HFFc6 (cell line): ENCODE data around the gene FGF18. TPM values are rescaled to one million over a fixed set of nuclear protein-coding genes. Genes with fewer than 3 reads are reported as not detected.
A peak's percentile ranks its signal among the peaks of the same experiment; 100 is the strongest.

Source experiments
- DNase-seq: peaks from one replicate; pipeline ENCODE4 v3.0.0-alpha.2; 2018
- H3K27ac Mint-ChIP-seq: 2 replicates; pipeline ENCODE4 v1.8.0; 2020; ENCODE audit warnings: mild to moderate bottlenecking, mixed read lengths
- H3K27me3 Mint-ChIP-seq: 2 replicates; pipeline ENCODE4 v1.8.0; 2021; ENCODE audit warnings: mild to moderate bottlenecking, moderate library complexity, mixed read lengths; ENCODE audit not compliant: insufficient read depth
- H3K36me3 Mint-ChIP-seq: 2 replicates; pipeline ENCODE4 v1.8.0; 2021; ENCODE audit warnings: low read depth, mixed read lengths
- H3K4me1 Mint-ChIP-seq: 2 replicates; pipeline ENCODE4 v1.8.0; 2020; ENCODE audit warnings: low read depth, mixed read lengths
- H3K4me3 Mint-ChIP-seq: 2 replicates; pipeline ENCODE4 v1.8.0; 2020; ENCODE audit warnings: mild to moderate bottlenecking, moderate library complexity, mixed read lengths
- H3K9me3 Mint-ChIP-seq: 2 replicates; pipeline ENCODE4 v1.8.0; 2020; ENCODE audit warnings: mild to moderate bottlenecking, mixed read lengths
- CTCF ChIP-seq: fragments of 200-600 bp; sonication (generic); IDR thresholded peaks from 2 replicates; pipeline ENCODE4 v1.5.0; 2021; ENCODE audit warnings: antibody characterized with exemption, mild to moderate bottlenecking
- total RNA-seq, 6 experiments: library from RNA; stranded (reverse); fragmentation: NEBNext Ultra II Directional; extraction: Animal tissue kit (Norgen Biotek cat#: 25700); gene quantifications; 2 replicates in 1 of 6; 3 replicates in 5 of 6; pipeline ENCODE4 v1.2.3, GENCODE V29; 2021

FGF18 gene
- total RNA-seq, 6 experiments from 2014 or later, result 0.16 to 0.17 TPM; not detected in 4

DNA sequence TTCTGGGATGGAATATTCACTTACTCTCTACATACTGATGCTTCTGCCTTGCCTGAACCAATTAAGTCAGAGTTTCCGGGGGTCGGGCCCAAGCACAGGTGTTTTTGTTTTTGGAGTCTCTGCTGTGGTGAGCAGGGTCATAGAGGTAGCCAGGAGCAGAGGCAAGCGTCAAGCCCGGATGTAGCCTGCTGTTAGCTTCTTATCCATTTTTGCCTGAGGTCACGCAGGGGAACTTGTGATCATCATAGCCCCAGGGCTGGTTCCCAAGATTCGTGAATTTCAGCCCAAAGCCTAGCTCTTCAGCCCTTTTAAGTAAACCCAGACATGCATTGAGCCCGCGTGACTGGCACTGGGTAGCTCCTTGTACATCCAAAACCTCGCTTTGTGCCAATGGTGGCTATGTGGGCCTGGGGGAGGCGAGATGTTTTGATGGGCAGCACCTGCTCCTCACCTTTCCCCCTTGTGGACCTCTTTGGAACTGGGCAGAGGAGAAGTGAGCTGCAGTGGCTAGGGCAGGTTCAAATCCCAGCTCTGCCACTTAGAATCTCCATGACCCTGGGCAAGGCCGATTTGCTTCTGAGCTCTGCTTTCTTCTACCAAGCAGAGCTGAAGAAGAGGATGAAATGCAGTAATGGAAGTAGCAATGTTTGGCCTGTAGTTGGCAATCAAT, 33.7 kb downstream of the FGF18 start:
- H3K36me3 Mint-ChIP-seq, result no peaks in the 10 kb centered on the region
- peaks cover 3% of the 10 kb centered on the region for H3K27me3 Mint-ChIP-seq
- no peak overlapping the region for H3K4me3 Mint-ChIP-seq
- H3K9me3 Mint-ChIP-seq, result no peaks in the 10 kb centered on the region
- no peak for DNase-seq
- peaks cover 14% of the 10 kb centered on the region for H3K4me1 Mint-ChIP-seq
- H3K27ac Mint-ChIP-seq, result no peak overlapping the region
- peak; percentile 32; the same call in 1 of the 2 replicates for TF ChIP-seq CTCF

- TF ChIP-seq CTCF, result no peak
- Mint-ChIP-seq H3K4me3 (no peak overlapping the region), H3K27me3 (peaks cover 3% of the 10 kb centered on the region), H3K9me3 (no peaks in the 10 kb centered on the region), H3K27ac (no peak overlapping the region), H3K36me3 (no peaks in the 10 kb centered on the region), H3K4me1 (peaks cover 14% of the 10 kb centered on the region)
- DNase-seq, result no peak
Observed at GRCh38 chr5:171453988-171454387, 34.5 kb downstream of the FGF18 start.

GRCh38 chr5:171454549-171454948, 35.1 kb downstream of the FGF18 start:
- Mint-ChIP-seq H3K27ac (no peak overlapping the region), H3K9me3 (no peaks in the 10 kb centered on the region)
- DNase-seq, result no peak

DNA sequence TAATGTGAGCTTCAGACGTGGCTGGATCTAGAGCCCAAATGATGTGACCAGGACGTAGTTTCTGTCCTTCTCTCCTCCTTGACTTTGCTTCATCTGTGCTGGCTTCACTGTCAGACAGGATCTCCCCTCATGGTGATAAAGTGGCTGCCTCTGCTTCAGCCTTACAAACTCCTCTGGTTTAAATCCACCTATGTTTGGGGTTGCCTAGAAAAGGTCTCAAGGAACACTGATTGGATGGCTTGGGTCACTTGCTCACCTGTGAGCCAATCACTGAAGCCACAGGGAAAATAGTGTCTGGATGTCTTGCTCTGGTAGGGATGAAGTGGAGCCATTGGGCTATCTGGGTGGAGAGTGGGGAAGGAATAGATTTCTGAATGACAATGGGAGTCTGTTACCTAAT, 36.1 kb downstream of the FGF18 start:
- Mint-ChIP-seq H3K27me3 (peaks cover 3% of the 10 kb centered on the region), H3K27ac (no peak overlapping the region), H3K4me3 (no peak overlapping the region), H3K4me1 (no peaks in the 10 kb centered on the region), H3K36me3 (no peaks in the 10 kb centered on the region), H3K9me3 (no peaks in the 10 kb centered on the region)
- TF ChIP-seq CTCF, result no peak
- DNase-seq, result no peak

More at GRCh38 chr5:171454549-171454948, 35.1 kb downstream of the FGF18 start:
- Mint-ChIP-seq H3K27me3 (peaks cover 3% of the 10 kb centered on the region), H3K4me1 (peaks cover 9% of the 10 kb centered on the region), H3K36me3 (no peaks in the 10 kb centered on the region), H3K4me3 (no peak overlapping the region)
- TF ChIP-seq CTCF, result no peak

GRCh38 chr5:171457208-171457981, 37.9 kb downstream of the FGF18 start:
- no peaks in the 10 kb centered on the region for H3K36me3 Mint-ChIP-seq
- no peaks in the 10 kb centered on the region for H3K4me1 Mint-ChIP-seq
- no peak overlapping the region for H3K27ac Mint-ChIP-seq
- peaks cover 9% of the 10 kb centered on the region for H3K27me3 Mint-ChIP-seq
- H3K9me3 Mint-ChIP-seq, result no peaks in the 10 kb centered on the region
- H3K4me3 Mint-ChIP-seq, result no peak overlapping the region
- no peak for DNase-seq
- no peak for TF ChIP-seq CTCF
